NCI-H69 (cell line): ENCODE measurements around the gene COPS8.
A peak's percentile ranks its signal among the peaks of the same experiment; 100 is the strongest.

Source experiments
- DNase-seq: peaks from one replicate; lab custom pipeline; 2025; lab: John Stamatoyannopoulos, UW

Gene COPS8

DNA sequence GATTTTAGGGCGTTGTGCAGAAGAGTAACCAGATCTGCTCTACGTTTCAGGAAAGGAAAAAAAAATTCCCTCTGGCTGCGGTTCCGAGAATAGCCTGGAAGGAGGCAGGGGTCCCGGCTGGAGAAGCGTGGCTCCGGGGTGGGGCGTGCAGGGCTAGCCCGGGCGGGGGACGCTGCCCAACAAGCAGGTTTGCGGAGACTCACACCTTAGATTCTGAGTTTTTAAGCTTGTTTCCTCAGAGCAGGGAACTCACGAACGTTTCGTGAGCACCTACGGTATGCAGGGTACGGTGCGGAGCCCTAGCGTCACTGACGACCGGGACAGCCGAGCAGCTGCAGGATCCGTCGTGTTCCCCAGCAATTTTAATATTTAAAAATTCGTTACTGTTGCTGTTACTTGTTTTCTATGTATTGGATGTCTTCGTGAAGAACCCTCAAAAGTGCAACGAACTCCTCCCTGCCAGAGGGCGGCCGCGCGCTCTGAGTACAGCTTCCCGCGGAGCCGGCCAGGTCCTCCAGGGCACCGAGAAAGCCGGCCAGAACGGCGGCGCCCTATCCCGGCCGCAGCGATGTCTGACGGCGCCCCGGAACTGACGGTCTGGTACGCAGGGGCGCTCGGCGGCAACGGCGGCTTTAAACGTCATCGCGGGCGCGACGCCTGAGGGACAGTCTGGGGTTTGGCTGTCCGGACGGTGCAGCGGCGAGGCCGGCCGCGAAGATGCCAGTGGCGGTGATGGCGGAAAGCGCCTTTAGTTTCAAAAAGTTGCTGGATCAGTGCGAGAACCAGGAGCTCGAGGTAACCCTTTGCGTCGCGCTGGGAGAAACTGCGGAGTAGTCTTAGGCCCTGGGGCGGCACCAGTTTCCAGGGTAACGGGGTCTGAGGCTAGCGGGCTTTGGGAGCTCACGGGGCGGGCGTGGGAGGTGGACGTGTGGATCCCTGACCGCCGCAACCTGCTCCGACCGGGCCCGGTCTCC is at the start of gene COPS8:
Gene COPS8, plus strand, starts transcription at position 642 of the 974 bp plus-strand sequence. Its CDS starts 76 bp downstream, at position 718.
- DNase-seq, result peak; percentile 92

- DNase-seq, result no peak
These were observed 46.2 kb upstream of the COPS8 start for GRCh38 chr2:237039301-237040031.

- DNase-seq, result no peak
These were observed 44.5 kb upstream of the COPS8 start for GRCh38 chr2:237041231-237041630.

- DNase-seq, result no peak
These were observed 43.6 kb upstream of the COPS8 start for GRCh38 chr2:237042101-237042500.

GRCh38 chr2:237043866-237044265 is 41.8 kb upstream of the COPS8 start:
- DNase-seq, result peak; percentile 89

DNA sequence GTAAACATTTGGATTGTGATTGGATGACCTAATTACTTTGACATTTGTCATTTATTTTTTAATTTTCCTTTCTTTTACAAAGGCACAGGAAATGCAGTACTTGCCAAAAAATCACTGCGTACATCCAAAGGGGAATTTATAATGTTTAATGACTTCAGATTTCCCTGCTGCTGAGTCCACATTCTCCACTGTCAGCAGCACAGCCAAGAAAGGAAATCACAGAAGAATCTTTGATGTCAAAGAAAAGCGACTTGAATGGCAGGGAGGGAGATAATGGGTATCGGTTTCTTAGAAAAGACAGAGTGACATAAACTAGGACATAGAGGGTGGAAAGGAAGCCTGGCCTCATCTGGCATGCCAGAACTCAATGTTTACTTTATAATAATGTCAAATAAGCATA is 41.4 kb upstream of the COPS8 start:
- no peak for DNase-seq

- no peak for DNase-seq
These were observed 40.2 kb upstream of the COPS8 start for GRCh38 chr2:237045449-237045848.

DNA sequence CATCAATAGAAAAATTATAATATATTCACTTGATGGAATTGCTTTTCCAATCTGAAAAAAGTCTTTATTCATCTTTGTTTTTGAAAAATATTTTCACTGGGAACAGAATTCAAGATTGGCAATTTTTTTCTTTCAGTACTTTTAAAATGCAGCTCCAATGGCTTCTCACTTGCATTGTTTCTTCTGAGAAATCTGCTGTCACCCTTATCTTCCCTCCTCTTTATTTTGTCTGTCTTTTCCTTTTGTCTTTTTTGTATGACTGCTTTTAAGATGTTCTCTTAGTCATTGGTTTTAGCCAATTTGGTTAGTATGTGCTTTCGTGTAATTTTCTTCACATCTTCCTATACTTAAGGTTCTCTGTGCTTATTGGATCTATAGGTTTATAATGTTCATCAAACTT is 37.1 kb upstream of the COPS8 start:
- DNase-seq, result no peak

DNA sequence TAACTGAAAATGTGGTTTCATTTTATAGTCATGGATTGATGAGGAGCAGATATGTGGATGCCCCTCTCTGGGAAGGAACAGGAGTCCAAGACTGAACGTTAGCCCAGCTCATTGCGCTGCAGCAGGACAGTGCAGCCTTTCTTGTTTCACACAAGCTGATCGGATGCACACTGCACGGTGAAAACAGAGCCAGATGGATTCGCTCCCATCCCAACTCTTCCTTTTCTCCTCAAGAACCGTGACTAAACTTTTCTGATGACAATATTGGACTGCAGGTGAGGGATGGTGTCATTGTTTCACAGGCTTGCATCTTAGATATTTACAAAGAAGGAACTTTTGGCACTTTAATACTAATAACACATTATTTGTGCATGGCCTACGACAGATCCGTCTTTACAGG is 33.8 kb upstream of the COPS8 start:
- DNase-seq, result no peak

DNA sequence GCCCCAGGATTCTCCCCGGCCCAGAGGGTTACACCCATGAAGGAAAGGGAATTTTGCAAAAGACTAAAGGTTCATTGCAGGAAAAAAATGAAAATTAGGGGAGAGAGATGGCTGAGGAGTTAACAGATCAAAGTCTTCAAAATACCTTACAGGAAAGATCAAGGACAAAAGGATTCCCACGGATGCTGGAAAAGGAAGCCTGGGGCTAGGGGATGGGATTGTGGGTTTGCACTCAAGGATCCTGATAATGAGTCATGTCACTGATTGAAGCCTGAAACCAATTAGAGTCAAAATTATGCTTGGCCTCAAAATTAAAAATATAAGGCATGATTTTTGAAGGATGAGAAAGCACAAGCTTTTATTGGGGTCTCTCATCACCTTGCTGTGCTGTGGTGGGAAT is 32.6 kb upstream of the COPS8 start:
- DNase-seq, result no peak

DNA sequence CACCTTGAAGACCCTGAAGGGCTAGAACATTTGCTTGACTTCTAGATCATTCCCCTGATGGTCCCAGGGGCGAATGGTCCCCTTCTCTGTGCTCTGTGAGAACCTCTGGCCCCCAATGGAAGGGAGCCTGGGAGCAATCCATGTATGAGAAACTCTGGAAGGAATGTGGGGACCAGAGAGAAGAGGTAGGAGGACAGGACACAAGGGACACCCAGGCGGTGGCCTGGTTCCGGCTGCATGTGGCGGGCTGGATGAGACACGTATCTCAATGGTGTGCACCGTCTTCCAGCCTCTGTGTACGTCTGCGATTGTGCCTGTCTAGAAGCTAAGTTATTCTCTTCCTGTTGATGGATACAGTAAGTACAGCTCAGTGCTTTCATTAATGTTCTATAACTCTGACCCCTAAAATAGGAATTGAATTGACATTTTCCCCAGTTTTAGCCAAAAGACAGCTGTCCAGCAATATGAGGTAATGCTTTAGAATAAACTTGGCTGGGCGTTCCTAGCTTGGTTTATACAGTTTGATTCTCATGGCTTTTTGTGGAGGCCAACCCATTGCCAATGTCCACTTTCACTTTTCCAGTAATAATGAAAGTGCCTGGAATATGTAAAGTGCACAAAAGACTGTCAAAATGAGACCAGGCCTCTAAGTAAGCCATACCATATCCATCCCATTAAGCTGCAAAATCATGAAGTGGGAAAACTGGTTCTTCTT is 30.1 kb upstream of the COPS8 start:
- DNase-seq, result no peak

GRCh38 chr2:237056287-237056875 is 29.3 kb upstream of the COPS8 start:
- DNase-seq, result no peak

GRCh38 chr2:237057107-237057506 is 28.6 kb upstream of the COPS8 start:
- DNase-seq, result no peak

GRCh38 chr2:237057893-237058300 is 27.8 kb upstream of the COPS8 start:
- DNase-seq, result no peak

- DNase-seq, result no peak
These were observed 27.3 kb upstream of the COPS8 start for GRCh38 chr2:237058423-237058822.

- no peak for DNase-seq
These were observed 26.4 kb upstream of the COPS8 start for GRCh38 chr2:237059155-237059875.

DNA sequence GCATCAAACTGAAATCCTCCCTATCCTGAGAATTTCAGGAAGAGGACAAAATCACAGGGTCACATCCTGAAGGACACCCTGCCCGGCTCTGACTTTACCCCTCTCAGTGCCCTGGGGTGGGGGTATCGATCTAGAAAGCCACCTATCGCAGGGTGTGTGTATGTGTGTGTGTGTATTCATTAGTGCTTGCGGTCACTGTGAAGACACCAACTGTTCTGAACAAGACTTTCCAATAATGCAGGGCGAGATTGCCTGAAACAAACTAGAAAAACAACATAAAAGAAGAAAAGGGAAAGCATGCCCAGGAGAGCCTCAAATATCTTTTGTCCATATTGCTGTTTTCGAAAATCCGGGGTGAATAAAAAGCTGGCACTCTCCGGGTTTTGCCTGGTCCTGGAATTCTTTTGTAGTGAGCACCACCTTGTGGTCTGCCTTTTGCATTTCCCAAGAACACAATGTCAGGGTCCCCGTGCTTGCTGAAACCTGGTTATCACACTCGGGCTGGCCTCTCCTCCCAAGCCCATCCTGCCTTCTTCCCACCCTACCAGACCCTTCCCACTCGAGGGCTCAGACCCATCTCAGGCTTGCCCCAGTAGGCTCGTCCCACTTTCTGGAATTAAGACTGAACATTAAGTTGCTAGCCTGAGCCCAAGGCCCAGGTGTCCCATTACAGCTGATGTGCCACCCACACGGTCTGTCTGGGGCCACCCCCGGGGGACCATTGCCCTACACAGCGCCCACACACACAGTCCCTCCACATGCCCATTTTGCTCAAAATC is 25.0 kb upstream of the COPS8 start:
- peak; percentile 64 for DNase-seq

- DNase-seq, result no peak
These were observed 24.3 kb upstream of the COPS8 start for GRCh38 chr2:237061356-237061755.

DNA sequence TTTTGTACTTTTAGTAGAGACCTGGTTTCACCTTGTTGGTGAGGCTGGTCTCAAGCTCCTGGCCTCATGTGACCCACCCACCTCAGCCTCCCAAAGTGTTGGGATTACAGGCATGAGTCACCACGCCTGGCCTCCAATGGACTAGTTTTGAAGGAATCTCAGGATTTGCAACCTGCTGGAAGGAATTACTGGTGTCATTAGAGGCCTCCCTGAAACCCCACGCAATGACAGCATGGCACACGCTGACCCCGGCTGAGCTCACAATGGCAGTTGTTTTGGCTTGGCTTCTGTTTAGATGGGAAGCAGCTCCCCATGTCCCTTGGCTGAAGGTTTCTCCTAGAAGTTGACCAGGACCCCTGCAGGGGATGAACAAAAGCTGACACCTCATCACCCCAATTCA is 23.1 kb upstream of the COPS8 start:
- no peak for DNase-seq
